HG03520 (cell line): Measurements from ENCODE around the gene FEV.

Experiments used
- ATAC-seq: cut with Tn5 transposase; IDR thresholded peaks from one replicate; pipeline ENCODE4 v1.9.1; 2021; ENCODE audit warnings: mild to moderate bottlenecking, moderate library complexity; ENCODE audit not compliant: unreplicated experiment

Gene FEV

DNA sequence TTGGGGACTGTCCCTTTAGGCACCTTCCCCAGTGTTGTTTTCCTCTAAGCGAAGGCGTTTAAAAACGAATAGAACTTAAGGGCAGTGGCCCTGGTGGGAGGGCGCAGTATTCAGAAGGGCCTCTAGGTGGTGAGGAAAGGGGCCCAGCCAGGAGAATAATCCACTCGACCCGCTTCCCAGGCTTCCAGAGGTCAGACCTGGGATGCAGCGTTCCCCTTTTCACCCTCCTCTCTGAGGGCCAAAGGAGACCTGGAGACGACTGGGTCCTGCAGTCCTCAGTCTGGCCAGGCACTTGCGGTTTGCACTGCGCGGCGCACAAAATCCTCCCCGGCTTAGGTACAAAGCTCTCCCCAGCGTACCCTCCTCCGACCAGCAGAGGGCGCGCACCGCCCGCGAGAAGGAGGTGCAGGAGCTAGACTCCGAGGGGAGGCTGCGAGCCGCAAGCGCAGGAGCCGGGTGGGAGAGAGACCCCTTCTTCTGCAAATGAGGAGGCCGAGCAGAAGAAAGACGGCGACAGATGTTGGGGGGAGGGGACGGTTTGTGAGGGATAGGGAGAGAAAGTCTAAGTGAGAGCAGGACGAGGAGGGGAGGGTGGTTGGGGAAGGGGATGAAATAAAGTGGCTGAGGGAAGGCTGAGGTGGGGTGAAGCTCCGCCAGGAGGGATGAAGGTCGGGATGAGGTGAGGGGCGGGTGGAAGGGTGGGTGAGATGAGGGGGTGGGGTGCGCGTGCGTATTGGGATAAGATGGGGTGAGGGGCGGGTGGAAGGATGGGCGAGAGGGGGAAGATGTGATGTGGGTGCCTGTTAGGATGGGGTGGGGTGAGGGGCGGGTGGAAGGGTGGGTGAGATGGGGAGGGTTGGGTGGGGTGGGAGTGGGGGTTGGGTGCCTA lies 4.9 kb downstream of the FEV start:
- ATAC-seq = peak; percentile 93

DNA sequence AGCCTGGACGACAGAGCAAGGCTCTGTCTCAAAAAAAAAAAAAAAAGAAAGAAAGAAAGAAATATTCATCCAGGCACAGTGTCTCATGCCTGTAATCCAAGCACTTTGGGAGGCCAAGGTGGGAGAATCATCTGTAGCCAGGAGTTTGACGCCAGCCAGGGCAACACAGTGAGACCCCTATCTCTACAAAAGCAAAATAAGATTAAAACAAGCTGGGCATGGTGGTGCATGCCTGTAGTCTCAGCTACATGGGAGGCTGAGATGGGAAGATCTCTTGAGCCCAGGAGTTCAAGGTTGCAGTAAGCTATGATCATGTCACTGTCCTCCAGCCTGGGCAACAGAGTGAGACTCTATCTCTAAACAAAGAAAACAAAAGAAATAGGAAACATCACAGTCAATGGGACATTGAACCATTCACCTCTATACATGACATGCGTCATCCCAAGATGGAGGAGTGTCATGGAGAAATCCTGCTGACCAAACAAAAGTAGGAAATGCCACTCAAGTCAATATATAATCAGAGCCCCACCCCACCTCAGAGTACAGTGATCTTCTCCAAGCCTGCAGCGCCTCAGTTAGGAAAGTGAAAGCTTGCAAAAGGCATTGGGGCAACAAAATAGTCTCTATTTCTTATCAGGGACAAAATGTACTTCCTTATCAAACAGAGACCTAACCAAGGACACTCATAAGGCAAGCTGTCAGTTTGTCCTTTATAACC lies 9.8 kb downstream of the FEV start:
- ATAC-seq = no peak

DNA sequence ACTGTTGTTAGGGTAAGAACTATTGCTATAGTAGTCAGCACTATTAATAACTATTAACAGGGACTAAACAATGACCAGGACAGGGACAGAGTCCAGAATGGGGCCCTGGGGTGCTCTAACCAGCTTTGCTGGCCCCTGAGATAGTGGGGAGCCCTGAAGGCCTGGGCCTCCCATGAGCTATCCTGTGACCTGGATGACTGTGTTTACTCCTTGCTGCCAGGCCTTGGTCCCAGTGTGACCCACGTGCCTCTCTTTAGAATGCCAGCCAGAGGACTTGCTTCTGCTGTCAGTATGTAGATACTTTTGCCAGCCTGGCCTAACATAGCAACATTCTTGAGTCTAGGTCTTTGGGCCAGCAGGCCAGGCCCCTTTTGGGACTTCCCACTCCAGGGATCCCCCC lies 14.1 kb downstream of the FEV start:
- ATAC-seq = no peak

DNA sequence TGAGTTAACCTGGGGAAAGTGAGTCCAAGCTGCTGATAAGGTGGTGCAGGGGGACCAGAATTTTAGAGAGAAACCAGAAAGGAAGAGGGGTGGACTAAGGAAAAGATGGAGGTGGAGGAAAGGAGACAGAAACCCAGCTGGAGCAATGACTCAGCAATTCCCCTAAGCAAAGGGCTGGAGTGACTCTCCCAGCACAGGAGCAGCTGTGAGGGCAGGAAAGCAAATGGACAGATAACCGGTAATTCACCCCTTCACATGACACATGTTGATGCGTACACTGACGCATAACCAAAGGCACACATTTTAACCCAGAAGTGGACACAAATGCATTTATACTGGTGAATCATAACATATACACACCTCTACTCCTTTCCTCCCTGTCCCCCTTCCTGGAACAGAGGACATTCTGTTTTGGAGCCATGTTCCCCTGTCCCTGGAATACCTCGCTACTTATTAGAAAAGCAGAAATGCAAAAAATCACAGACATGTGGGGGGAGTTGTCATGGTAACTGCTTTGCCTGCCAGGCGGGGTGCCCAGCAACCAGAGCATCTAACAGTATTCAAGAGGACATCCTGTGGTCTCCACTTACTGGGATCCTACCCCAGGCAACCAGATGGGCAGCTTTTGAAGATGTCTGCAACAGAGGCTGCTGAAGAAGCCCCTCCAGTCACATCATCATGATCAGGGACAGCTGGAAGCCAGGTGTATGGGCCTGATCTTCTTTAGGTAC lies 20.8 kb downstream of the FEV start:
- no peak for ATAC-seq

DNA sequence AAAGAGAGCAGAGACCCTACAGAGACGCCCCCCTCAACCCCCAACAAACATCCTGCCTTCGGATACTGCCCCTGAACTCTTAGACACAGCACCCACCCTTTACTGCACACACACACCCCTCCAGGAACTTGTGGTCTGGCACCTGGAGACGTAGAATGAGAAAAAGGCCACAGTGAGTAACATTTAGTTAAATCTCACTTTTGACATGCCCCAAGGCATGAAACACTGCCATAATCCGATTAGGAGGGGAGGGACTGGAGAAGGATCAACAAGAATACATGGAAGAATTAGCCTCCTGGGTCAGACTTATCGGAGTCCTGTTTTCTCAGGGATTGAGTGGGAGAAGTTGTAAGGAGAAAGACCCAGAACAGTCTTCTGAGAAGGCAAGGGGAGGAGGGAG lies 21.4 kb downstream of the FEV start:
- no peak for ATAC-seq

DNA sequence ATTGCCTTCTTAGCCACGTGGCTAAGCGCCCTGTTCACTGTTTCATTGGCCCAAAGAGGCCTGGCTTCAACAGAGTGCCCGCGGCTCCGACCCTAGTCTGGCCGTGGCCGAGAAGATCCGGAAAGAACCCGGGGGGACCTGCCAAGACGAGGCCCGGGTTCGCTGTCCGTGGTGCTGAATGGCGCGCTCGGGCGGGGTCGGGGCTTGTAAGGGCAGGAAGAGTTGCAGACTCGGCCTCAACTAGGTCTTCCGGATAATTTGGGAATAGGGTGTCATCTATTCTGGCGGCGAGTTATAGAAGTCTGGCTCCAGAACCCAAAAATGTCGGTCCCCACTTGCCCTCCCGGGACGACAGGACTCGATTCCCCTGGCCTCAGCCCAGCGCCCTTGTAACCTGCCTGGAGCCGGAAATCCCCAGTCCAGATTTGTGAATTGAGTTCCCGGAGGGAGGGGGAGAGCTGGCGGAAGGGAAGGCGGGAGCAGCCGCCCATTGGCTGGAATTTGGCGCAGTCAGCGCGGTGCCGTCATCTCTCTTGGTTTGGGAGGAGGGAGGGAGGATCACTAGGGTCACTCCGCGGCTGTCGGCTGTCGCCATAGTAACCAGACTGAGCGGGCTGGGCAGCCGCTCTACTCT lies 22.0 kb downstream of the FEV start:
- ATAC-seq = no peak

DNA sequence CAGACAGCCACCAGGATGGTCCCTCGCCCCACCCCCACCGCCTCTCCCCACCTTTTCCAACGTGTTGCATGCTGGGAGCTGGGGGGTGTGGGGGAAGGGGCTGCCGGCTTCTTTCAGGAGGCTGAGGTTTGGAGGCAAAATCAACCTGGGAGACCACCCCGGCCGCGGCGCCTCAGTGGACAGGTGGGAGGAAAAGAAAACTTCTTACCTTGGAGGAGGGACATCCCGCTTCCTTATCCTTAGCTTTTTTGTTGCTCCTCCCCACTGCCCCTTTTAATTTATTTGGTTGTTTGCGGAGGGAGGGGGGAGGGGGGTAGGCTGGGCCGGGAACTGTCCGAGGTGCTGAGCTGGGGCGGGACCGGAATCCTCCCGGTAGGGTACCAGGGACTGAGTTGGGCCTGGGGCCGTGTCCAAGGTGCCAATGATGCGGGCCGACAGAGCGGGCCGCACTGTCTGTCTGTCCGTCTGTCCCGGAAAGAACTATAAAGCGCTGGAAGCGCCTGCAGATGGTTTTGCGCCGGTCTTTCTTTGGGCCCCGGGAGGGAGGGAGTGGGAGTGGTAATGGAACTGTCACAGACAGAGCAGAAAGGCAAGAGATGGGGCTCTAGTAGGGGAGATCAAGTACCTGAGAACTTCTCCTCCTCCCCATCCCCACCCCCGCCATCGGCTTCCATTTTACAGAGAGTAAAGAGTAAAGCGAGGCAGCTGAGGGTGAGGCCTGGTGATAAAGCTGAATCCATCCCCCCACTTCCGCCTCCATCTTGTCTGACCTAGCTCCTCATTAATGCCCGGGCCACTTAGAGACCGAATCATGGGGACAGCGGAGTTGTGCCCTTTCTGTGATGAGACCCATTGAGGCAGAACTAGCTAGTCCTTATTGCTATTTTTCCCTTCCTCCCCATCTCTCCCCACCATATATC lies 23.1 kb downstream of the FEV start:
- no peak for ATAC-seq

DNA sequence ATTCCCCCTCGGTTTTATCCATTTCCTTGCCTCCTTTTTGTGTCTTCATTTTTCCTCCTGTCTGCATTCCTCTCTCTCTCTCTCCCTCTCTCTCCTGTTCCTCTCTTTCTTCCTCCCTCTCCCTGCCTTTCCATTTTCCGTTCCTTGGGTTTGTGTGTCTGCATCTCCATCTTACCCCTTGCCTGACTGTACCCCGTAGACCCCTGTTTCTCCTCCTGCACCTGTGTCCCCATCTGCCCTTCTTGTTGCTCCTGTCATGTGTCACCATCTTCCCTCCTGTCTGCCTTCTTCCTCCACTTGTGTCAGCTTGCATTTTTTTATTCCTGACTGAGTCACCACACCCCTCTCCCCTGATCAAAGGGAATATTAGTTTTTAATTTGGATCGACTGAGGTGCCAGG lies 23.8 kb downstream of the FEV start:
- no peak for ATAC-seq

DNA sequence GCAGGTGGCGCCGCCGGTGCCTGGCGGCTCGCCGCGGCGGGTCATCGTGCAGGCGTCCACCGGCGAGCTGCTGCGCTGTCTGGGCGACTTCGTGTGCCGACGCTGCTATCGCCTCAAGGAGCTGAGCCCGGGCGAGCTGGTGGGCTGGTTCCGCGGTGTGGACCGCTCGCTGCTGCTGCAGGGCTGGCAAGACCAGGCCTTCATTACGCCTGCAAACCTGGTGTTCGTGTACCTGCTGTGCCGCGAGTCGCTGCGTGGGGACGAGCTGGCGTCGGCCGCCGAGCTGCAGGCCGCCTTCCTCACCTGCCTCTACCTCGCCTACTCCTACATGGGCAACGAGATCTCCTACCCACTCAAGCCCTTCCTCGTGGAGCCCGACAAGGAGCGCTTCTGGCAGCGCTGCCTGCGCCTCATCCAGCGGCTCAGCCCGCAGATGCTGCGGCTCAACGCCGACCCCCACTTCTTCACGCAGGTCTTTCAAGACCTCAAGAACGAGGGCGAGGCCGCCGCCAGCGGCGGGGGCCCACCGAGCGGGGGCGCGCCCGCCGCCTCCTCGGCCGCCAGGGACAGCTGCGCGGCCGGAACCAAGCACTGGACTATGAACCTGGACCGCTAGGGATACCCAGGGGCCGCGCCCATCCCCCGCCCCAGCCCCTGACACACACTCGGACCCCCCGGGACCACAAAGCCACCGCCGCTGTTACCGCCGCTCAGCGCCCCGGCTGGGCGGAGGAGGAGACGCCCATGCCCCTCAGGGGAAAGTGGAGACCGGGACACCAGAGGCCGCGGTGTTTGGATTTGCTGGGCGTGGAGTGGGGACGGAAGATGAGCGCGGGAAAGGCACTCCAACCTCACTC lies 24.4 kb downstream of the FEV start:
- no peak for ATAC-seq

DNA sequence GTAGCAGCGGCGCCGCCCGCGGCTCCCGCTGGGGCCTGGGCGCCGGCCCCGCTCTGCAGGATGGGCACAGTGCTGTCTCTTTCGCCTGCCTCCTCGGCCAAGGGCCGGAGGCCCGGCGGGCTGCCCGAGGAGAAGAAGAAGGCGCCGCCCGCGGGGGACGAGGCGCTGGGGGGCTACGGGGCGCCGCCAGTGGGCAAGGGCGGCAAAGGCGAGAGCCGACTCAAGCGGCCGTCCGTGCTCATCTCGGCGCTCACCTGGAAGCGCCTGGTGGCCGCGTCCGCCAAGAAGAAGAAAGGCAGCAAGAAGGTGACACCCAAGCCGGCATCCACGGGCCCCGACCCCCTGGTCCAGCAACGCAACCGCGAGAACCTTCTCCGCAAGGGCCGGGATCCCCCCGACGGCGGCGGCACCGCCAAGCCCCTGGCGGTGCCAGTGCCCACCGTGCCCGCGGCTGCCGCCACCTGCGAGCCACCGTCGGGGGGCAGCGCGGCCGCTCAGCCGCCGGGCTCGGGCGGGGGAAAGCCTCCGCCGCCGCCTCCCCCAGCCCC lies 25.1 kb downstream of the FEV start:
- peak; percentile 25 for ATAC-seq

DNA sequence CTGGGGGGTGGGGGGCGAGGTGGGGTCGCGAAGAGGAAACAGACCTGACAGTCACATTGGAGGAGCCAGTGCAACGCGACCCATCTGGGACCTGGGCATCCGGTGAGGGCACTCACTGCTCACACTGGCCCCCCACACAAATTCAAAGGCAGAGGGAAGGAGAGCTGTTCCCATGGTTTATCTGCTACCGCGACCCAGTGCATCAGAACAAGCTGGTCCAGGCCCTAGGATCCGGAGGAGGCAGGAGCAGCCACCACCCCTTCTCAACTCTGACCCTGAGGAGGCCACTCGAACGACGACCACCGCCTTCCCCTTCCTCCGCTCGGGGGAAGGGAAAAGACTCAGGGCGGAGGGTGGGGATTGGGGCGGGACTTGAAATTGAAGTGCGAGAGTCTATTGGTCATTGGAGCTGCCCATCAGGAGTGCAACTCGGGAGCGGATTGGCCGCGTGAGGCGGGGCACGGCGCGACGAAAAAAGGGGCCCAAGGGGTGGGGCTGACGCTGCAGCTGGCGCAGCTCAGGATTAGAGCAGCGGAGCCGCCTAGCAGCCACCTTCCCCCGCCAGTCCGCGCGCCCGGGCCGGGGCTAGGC lies 25.7 kb downstream of the FEV start, which contains the start of gene CDK5R2:
Gene CDK5R2 (plus strand): TSS at position 526 of the 591 bp plus-strand sequence. CDS start 155 bp downstream, outside the sequence.
- peak; percentile 95 for ATAC-seq

DNA sequence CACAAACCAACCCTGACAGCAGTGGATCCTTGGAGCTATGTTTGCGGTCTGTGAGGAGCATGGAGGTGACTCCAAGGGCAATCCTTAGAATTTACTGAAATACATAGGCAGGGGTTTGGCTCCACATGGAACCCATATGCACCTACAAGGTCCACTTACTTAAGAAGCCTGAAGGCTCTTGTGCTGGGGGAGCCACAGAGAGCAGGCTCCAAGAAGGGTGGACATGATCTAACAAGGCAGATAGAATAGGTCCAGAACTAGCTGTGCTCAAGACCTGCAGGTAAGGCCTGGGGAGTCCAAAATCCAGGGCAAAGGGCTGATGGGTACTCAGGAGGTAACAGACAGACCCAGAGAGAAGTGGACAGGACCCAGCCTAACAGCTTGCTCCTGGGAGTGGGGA lies 26.7 kb downstream of the FEV start:
- ATAC-seq = no peak

DNA sequence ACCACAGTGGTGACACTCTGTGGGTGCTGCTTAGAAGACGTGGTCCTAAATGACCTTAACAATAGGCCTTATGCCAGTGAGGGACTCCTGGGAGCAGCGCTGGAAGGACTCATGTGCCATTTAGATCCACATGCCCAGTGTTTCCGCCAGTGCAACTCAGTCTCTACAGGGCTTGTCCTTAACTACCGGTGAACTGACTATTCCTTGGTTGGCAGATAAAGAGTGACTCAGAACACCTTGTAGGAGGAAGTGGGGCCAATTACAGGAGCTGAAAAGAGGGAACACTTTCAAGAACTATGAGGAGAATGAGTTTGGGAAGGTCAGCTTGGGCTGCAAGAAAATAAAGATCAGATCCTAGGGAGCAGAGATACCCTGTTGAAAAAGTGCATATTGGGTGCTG lies 27.3 kb downstream of the FEV start:
- ATAC-seq = no peak

DNA sequence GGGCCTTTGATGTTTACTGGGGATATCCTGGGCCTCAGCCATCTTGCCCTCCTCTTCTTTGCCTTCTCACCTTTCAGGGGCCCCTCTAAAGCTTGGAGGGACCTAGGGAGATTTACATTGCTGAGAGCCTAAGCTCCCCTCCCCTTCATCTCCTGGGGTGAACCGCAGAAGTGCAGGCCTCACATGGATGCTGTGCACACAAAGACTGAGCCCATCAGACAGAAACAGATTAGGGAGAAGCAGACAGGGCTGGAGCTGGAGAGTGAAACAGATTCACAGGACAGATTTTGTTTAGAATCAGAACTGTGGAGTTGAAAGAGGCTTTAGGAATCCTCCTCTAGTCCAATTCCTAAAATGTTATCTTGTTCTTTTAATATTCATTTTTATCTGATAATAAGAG lies 28.9 kb downstream of the FEV start:
- no peak for ATAC-seq

DNA sequence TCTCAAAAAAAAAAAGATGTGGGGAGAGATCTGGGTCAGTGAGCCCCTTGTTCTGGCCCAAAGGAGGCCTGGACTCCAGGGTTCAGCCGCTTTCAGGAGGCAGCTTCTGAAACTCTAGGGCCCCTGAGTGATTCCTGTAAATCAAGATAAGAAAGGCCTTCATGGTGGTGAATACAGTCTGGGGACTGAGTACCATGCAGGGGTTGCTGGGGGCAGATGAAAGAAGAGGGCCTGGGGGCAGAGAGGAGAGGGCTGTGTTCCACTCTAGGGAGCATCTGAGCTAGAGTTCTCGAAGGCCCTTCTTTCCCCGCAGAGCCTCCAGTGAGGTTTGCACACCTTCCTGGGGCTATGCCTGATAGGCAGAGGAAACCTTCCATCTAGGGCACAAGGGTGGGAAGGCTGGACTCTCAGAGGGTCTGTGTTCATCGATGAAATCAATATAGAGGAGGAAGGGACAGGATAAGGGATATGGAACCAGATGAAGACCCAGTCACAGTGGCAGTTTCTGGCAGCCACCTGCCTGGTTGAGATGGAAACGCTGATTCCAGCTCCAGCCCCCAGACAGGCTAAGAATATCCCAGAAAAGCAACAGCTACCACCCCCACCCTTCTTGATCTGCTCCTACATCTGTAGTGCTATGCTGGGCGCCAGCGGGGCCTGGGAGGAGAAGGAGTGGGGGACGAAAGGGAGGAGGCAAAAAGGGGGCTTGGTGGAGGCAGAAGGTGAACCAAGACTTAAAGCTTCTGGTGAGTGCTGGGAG lies 30.3 kb downstream of the FEV start:
- ATAC-seq = no peak

DNA sequence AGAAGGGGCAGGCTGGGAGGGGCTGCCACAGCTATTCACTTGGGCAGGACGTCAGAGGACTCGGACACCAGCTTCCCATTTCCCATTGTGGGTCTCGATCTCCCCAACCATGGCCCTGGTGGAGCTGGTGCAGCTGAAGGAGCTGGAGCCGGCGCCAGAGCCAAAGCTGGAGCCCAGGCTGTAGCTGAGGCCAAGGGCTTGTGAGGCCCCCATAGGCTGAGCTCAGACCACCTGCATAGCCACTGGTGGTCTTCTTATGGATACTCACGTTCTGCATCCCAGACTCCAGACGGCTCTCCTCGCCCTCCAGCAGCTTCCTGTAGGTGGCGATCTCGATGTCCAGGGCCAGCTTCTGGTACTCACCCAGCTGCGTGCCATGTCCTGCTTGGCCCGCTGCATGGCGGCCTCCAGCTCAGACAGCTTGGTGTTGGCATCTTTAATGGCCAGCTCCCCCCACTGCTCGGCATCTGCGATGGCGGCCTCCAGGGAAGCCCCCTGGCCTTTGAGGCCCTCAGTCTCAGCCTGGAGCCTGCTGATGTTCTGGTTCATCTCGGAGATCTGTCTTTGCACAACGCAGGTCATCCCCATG lies 31.5 kb downstream of the FEV start:
- ATAC-seq = no peak

DNA sequence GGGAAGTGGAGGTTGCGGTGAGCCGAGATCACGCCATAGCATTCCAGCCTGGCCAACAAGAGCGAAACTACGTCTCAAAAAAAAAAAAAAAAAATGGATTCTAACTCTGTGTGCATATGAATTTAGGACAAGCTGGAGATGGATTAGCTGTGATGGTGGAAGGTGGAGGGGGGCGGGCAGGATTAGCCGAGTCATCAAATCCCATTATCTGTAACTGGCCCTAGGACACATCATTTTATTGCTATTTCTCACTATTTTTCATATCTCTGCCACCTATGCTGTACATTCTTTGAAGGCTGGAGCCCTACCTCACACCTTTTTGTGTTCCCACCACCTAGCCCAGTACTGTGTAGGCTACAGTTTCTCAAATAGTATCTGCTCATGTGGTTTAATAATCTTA lies 32.8 kb downstream of the FEV start:
- no peak for ATAC-seq
